COLO668 (cell line): ENCODE data around the gene CFAP97.
"Not testable (repeated sequence)": the region's sequence is repeated elsewhere in the genome, so short reads cannot be mapped to it uniquely, and the experiment has no call there.

Experiments used
- DNase-seq: peaks from one replicate; lab custom pipeline; 2025; ENCODE audit not compliant: unreplicated experiment; lab: John Stamatoyannopoulos, UW

CFAP97 gene

DNA sequence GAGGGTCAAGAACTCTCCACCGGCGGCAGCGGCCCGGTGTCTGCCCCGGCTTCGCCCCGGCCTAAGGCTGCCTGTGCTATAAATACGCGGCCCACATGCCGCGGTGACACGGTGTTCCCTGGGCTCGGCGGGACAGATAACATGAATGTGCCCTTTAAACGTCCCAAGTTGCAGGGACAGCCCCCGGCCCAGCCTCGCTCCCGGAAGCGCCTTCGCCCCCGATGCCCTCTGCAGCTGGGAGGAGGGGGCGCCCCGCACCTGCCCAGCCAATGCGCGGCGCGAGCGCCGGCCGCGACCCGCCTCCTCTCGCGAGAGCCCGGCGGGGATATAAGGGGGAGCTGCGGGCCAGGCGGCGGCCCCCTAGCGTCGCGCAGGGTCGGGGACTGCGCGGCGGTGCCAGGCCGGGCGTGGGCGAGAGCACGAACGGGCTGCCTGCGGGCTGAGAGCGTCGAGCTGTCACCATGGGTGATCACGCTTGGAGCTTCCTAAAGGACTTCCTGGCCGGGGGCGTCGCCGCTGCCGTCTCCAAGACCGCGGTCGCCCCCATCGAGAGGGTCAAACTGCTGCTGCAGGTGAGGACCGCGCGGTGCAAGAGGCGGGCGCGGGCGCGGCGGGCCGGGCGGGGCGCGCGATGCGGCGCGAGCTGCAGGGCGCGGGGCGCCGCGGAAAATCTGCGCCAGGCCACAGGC, 60.7 kb downstream of the CFAP97 start, which contains the start of gene SLC25A4:
Gene SLC25A4, plus strand, starts transcription at position 355 of the 689 bp plus-strand sequence. Its CDS starts 107 bp downstream, at position 462.
- peak; percentile 92 for DNase-seq

DNA sequence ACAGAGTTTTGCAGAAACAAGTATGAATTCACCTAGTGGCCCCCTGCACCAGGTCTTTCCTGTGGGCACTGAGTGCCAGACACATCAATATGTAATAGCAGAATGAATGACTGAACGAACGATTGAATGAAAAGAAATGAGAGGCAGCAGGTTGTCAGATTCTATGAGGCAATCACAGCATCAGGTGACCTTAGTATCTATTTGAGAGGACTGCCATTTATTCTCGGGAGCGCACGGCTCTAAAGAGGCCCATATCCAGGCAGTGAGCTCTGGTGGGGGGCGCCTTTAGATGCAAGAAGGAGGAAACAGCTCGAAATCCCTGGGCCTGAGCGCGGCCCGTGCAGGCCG, 61.3 kb downstream of the CFAP97 start:
- no peak for DNase-seq

DNA sequence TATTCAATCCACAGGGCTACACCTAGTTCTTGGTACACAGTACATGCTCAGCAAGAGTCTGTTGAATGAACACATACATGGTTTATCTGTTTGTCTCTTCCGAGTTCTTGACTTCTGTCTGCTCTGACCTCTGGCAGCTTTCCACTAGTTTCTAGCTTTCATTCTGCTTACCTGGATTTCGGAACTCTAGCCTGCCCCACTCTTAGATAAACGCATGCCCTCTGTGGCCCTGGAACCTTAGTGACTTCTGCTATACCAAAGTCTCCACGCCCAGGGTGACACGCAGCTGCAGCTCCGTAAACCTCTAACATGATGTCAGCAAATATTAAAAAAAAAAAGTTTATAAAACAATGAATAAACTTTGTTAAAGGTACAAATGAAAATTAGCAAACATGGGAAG, 62.0 kb downstream of the CFAP97 start:
- no peak for DNase-seq

DNA sequence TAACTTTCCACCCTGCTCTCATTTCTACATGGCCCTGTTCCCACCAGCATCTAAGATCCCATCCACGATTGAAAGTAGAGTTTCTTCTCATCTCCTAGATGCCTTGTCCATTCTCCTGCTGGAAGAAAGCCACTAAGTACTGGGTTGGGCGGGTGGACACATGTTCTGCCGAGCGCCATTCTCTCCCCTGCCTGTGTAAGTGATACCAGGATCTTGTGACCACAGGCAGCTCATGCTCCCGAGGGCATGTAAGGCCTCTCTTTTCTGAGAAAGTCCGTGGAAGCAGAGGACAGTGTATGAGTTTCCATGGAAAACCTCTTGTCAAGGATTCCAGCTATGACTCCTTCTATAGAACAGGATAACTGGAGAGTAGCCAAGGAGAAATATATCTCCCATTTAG, 64.1 kb downstream of the CFAP97 start:
- no peak for DNase-seq

DNA sequence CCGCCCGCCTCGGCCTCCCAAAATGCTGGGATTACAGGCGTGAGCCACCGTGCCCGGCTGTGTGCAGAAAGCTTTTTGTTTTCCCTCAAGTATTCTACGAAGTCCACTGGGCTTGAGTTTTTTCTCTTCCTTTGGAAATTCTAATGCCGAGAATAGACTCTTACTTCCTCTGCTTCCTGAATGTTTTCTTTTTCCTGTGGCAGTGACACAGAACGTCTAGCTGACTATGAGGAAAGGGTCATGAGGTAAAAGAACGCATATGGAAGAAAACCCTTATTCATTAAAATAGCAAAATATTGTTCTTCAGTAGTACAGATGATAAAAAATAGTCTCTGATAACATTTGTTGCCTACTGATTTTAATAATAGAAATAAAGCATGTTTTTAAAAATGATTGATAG, 65.6 kb downstream of the CFAP97 start:
- DNase-seq = no peak

DNA sequence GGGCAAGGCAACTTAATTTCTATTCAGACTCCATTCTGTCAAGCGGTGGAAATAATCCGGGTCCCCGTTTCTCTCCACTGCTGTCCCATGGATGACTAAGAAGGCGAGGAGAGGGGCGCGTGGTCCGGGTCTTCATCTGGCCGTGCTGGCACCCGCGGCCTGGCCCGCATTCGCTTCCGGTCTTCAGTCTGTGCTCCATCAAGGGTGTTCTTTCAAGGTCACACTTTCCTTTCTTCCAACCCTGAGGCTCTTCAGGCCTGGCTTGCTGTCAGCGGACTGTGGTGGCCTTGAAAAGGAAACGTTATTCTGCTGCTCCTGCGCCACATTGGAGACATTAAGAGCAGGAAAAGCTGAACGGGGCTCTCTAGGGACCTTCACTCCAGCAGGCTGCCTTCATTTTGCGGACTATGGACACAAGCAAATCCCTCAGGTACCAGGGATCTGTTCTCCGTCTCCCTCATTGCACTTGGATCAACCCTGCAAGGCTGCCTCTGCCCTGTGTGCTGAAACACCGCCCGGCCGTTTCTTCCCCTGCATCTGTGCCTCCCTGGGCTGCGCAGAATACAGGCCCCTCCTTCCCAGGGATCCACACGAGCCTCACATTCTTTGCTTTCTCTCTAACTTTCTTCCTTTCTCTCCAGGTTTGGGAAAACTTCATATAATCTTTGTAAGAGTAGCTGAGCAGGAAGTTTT, 66.4 kb downstream of the CFAP97 start:
- no peak for DNase-seq

DNA sequence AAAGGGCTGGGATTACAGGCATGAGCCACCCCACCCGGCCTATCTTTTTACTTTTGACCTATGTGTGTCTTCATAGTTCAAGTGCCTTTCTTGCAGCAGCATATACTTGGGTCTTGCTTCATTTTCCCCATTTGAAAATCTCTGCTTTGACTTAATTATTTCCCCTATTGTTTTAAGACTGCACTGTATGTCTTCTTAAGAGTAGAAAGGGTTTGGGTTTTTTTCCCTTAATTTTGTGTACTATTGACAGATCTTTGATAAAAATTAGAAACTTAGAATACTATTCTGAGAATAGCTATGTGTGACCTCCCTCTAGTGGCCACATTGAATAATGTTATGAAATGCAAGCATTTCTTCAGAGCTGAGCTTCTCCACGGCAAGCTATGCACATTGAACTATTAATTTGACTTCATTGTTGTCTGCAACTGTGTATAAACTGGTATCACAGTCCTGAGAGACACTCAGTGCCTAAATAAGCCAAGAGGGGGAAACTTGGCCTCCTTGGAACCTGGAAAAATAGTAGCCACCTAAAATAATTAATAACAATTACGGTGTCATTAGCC, 69.4 kb downstream of the CFAP97 start:
- DNase-seq = peak; percentile 11

DNA sequence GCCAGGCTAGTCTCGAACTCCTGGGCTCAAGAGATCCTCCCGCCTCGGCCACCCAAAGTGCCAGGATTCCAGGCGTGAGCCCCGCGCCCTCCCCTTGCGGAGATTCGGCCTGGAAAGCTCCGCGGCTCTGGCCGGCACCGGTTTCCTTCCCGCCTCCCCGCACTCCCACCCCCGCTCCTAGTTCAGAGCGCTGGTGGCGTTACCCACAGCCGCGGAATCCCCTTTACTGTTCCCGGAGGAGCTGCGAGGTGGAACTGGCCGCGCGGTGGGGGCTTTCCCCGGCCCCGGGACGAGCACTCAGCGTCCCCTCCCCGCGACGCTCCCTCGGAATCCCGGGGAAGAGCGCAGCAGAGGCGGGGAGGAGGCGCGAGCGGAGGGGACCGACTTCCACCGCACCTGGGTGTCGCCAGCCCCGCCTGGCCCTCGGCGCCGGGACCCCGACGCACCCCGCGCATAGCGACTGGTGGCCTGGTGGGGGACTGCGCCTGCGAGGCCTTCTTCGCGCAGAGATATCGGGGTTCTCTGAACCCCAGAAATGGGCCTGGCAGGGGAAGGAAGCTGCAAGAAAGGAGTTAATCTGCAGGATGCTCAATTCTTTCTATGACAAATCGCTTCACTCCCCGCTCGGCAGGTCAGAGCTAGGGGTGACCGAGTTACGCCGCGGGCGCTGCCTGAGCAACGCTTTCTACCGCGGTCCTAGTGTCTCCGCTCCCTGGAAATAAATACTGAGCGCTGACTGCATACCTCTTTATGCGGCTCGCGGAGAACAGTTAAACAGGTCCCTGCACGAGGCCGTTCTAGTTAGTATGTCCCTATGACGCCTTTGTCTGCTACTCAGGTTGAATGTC, 75.3 kb downstream of the CFAP97 start:
- peak; percentile 47 for DNase-seq

DNA sequence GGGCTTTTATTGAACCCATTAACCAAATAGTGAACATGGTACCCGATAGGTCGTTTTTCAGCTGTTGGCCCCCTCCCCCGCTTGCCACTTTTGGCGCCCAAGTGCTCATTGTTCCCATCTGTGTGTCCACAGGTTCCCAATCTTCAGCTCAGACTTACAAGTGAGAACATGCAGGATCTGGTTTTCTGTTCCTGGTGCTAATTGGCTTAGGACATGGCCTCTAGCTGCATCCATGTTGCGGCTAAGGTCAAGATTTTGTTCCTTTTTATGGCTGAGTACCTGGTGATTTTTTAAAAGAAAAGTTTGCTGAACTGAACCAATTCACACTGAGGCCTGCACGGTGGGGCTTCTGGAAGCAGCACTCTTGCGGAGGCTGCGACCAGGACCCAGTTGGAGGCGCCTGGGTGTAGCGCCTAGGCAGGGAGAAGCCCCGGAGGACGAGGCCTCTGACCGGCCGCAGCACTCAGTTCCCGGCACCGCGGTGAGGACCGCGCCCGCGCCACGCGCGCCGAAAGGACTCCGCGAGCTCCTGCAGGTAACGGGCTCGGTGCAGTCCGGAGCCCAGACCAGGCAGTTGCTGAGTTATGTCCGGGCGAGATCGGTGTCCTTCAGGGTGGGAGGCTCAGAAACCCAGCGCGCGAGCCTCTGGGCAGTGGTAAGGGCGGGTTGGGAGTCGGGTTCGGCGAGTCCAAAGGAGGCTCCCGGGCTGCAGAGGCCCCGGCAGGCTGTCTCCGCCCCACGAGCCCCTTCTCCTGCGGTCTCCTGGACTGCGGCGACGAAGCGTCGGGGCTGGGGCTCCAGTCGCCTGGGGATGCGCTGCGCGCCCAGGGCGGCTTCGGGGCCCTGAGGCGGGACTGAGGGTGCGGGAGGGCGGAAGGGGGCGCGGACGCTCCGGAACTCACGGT, 76.5 kb downstream of the CFAP97 start:
- peak; percentile 40 for DNase-seq

DNA sequence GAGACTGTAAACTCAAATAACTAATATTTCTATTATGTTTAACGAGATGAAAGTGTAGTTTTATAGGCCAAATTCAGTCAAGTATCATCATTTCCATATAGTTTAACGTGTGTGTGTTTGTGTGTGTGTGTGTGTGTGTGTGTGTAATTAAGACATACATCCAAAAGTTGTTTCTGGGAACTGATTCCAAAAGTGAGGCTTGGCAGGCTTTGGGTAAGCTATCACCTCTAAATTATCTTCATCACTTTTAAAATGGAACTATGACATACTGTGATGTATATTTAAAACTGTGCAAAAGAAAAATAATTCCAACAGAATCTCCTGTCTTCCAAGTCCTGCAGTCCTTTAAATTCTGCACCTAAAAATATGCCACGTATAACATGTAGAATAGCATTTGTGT, 79.8 kb downstream of the CFAP97 start:
- DNase-seq = no peak

DNA sequence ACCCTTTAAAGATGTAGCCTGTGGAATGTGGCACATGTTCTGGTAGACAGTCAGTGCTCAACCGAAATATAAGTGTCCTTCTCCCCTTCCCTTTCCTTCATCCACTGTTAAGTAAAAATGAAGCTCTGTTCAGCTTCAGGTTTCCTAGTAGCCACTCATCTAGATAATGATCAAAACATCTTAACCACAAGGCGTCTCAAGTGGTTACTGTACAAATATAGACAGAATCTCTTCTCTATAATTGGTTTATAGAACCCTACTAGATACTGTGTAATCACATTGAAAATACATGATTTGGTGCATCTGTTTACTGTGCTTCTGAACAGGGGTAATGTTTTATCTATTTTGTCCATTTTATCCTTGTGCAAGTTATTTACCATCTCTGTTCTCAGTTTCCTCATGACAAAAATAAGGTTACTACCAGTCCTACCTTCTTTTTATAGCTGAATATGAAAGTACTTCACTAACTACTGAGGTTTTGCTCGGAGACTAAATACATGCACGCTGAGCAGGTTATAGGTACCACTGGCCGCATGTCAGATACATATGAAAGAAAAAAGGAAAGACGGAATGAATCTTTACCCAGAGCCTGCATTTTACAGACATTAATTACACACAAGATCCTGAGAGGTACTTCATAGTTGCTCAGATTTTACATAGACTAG, 81.0 kb downstream of the CFAP97 start:
- no peak for DNase-seq

DNA sequence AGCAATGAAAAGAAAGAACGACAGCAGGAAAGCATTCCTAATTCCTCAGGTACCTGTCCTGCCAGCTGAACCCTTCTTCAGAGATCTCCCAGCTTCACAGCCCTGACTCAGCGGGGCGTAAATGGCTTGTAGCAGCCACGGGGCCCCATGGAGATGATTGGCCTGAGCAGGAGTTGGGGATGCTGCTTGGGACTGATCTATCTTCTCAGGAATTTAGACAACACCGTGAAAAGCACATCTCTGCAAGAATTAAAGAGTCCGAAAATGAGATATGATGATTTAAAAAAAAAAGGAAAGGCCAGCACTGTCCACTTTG, 83.2 kb downstream of the CFAP97 start:
- no peak for DNase-seq

DNA sequence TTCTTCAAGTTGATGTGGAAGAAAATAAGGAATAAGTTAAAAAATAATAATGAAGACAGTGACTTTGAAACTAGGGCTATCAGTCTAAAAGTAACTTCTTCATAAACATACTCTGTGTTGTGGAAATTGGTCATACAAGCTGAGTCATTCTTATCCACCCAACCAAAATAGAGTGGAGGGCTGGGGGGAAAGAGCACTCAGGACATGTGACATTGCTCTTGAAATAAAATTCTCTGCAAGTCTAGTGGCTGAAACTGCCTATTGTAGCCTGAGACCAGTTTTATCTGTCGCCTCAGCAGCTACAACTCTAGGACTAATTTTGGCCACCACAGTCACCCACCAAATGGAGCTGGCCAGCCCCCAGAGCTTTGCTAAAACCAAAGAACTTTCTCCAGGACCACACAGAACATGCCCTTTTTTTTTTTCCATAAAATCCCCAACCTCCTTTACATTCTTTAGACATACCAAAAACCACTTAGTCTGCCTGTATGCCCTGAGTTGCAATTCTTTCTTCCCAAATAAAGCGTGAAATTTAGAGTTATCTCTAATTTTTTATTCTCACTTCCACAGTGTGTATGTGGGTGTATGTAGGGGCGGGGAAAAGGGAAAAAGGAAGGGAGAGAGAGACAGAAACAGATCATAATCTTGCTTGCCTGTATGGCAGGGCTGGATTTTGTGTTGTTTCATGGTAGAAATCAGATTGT, 83.7 kb downstream of the CFAP97 start:
- no peak for DNase-seq

DNA sequence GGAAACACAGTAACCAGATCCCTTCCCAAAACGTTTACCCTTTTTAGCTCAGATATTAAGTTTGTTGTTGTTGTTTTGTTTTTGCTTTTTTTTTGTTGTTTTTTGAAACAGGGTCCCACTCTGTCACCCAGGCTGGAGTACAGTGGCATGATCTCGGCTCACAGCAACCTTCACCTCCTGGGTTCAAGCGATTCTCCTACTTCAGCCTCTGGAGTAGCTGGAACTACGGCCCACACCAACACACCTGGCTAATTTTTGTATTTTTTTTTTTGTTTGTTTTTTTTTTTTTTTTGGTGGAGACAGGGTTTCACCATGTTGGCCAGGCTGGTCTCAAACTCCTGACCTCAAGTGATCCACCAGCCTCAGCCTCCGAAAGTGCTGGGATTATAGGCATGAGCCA, 84.3 kb downstream of the CFAP97 start:
- DNase-seq = not testable (repeated sequence)

DNA sequence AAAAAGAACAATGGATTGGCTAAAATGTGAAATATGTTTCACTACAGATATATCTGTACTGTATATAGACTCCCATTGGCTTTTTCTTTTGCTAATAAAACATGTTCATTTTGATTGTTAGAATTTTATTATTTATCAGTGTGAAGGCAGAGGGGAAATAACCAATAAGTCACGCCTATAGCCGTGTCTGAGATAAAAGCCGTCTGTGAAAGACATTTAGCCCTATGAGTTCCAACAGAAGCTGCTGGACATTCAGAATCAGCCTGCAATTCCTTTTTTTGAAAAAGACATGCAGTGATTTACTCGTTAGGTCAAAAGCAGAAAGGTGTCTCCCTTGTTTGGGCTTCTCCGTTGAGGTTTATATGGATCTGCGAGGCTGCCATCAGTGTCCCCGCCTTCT, 84.9 kb downstream of the CFAP97 start:
- no peak for DNase-seq

DNA sequence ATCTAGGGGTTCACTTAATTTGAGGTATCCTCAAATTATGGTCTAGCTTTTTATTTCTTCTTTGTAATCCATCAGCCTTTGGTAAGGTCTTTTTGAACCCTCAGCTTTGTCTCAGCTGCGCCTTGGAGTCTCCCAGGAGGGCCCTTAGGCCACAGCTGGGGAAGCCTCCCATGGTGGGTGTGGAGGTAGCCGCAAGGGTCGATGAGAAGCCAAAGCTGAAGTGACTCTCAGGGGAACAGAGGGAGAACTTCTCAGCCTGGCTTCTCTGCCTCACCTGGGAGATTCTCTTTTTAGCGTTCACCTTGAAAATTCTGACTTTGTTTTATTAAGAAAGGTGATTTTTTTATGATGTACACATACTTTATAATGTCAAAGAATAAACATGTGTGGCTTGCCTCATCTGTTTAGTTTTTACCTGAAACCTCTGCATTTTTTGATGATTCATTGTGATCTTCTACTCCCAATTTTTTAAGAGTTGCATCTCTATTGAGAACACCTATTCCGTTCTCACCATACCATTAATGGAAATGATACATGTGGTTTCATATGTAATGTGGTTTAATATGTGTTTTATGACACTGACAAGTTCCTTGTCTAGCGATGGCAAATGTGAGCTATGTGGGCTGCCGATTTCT, 86.4 kb downstream of the CFAP97 start:
- DNase-seq = no peak

DNA sequence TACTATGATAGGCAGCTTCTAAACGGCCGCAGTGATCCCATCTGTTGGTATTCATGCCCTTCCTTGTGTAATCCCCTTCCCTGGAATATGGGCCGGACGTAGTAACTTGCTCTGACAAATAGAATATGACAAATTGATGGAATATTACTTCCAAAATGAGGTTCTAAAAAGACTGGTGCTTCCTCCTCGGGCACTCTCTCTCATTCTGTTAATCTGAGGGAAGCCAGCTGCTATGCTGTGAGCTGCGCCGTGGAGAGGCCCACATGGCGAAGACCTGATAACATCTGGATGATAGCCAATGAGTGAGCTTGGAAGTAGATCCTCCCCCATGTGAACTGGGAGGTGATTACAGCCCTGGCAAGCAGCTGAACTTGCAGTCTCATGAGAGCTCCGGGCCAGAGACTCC, 88.0 kb downstream of the CFAP97 start:
- DNase-seq = no peak

DNA sequence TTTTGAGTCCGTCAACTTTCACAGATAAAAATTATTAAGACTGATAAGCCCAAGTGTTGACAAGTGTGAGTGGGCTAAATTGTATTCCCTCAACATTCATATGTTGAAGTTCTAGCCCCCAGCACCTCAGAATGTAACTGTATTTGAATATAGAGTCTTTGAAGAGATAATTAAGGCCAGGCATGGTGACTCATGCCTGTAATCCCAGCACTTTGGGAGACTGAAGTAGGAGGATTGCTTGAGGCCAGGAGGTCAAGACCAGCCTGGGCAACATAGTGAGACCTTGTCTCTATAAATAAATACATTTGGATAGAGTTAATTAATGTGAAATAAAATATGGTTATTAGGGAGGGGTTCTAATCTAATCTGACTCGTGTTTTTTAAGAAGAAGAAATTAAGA, 90.5 kb downstream of the CFAP97 start:
- DNase-seq = no peak

DNA sequence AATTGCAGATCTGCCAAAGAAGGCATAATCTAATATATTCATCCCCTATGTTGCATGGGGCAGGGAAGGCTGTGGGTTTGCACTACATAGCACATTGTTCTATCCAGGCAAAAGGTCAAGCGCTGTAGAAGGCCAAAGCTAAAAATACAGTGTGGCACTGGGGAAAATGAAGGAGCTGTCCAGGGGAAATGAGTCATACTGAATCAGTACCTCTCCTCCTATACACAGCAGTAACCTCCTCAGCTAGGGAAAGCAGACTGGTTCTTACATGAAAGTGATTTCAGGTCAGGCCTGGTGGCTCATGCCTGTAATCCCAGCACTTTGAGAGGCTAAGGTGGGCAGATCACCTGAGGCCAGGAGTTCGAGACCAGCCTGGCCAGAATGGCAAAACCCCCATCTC, 91.7 kb downstream of the CFAP97 start:
- no peak for DNase-seq
